ENCODE data around the gene IGFL2.

- TF ChIP-seq POLR2AphosphoS5 (IDR thresholded peaks at IDR 0.05; ENCODE audit: low read depth, low read length) = no peak
- no peak for TF ChIP-seq POLR2A (IDR thresholded peaks at IDR 0.05; ENCODE audit: low read depth, low read length)
Observed at GRCh38 chr19:46202426-46202825, 54.4 kb downstream of the IGFL2 start.

Data from GM12891 (cell line).